Measurements from ENCODE around the gene SETBP1. TPM values are rescaled to one million over a fixed set of nuclear protein-coding genes. Genes with fewer than 3 reads are reported as not detected.
A peak's percentile ranks its signal among the peaks of the same experiment; 100 is the strongest.

SETBP1 gene
- total RNA-seq, 1 donor from 2014 or later: 83.3 TPM

GRCh38 chr18:44687421-44687820 lies 6.7 kb downstream of the SETBP1 start:
- Mint-ChIP-seq H3K9me3 (ENCODE audit: unreplicated experiment) (peaks cover 3% of the 10 kb centered on the region), H3K27ac (ENCODE audit: unreplicated experiment) (no peak overlapping the region), H3K4me3 (ENCODE audit: unreplicated experiment) (no peak overlapping the region), H3K4me1 (ENCODE audit: low read depth, unreplicated experiment) (peaks cover 39% of the 10 kb centered on the region), H3K27me3 (ENCODE audit: unreplicated experiment) (no peaks in the 10 kb centered on the region), H3K36me3 (ENCODE audit: unreplicated experiment) (no peaks in the 10 kb centered on the region)
- DNase-seq: no peak
- no peak for TF ChIP-seq CTCF (IDR thresholded peaks at IDR 0.05; ENCODE audit: partially characterized antibody, unreplicated experiment)

GRCh38 chr18:44689736-44690135 lies 9.0 kb downstream of the SETBP1 start:
- DNase-seq: no peak
- peak overlapping the region; percentile 20 for H3K27ac Mint-ChIP-seq (ENCODE audit: unreplicated experiment)

GRCh38 chr18:44691148-44691925 lies 10.6 kb downstream of the SETBP1 start:
- Mint-ChIP-seq H3K4me1 (ENCODE audit: low read depth, unreplicated experiment) (peaks cover 37% of the 10 kb centered on the region), H3K27me3 (ENCODE audit: unreplicated experiment) (no peaks in the 10 kb centered on the region), H3K36me3 (ENCODE audit: unreplicated experiment) (no peaks in the 10 kb centered on the region)

More at GRCh38 chr18:44689736-44690135, 9.0 kb downstream of the SETBP1 start:
- H3K9me3 Mint-ChIP-seq (ENCODE audit: unreplicated experiment): peaks cover 3% of the 10 kb centered on the region
- H3K4me1 Mint-ChIP-seq (ENCODE audit: low read depth, unreplicated experiment): peaks cover 39% of the 10 kb centered on the region
- H3K27me3 Mint-ChIP-seq (ENCODE audit: unreplicated experiment): no peaks in the 10 kb centered on the region
- H3K4me3 Mint-ChIP-seq (ENCODE audit: unreplicated experiment): peak overlapping the region; percentile 65
- no peaks in the 10 kb centered on the region for H3K36me3 Mint-ChIP-seq (ENCODE audit: unreplicated experiment)
- no peak for TF ChIP-seq CTCF (IDR thresholded peaks at IDR 0.05; ENCODE audit: partially characterized antibody, unreplicated experiment)

GRCh38 chr18:44693030-44693784 lies 12.5 kb downstream of the SETBP1 start:
- no peak overlapping the region for H3K4me3 Mint-ChIP-seq (ENCODE audit: unreplicated experiment)
- peaks cover 3% of the 10 kb centered on the region for H3K9me3 Mint-ChIP-seq (ENCODE audit: unreplicated experiment)
- no peak for DNase-seq
- H3K27ac Mint-ChIP-seq (ENCODE audit: unreplicated experiment): no peak overlapping the region
- no peak for TF ChIP-seq CTCF (IDR thresholded peaks at IDR 0.05; ENCODE audit: partially characterized antibody, unreplicated experiment)
- H3K4me1 Mint-ChIP-seq (ENCODE audit: low read depth, unreplicated experiment): peaks cover 39% of the 10 kb centered on the region
- H3K36me3 Mint-ChIP-seq (ENCODE audit: unreplicated experiment): no peaks in the 10 kb centered on the region
- H3K27me3 Mint-ChIP-seq (ENCODE audit: unreplicated experiment): no peaks in the 10 kb centered on the region

More at GRCh38 chr18:44691148-44691925, 10.6 kb downstream of the SETBP1 start:
- Mint-ChIP-seq H3K9me3 (ENCODE audit: unreplicated experiment) (peaks cover 3% of the 10 kb centered on the region), H3K27ac (ENCODE audit: unreplicated experiment) (peak overlapping the region; percentile 39), H3K4me3 (ENCODE audit: unreplicated experiment) (peak overlapping the region; percentile 16)
- no peak for TF ChIP-seq CTCF (IDR thresholded peaks at IDR 0.05; ENCODE audit: partially characterized antibody, unreplicated experiment)
- DNase-seq: no peak

GRCh38 chr18:44695503-44695902 lies 14.8 kb downstream of the SETBP1 start:
- no peak for TF ChIP-seq CTCF (IDR thresholded peaks at IDR 0.05; ENCODE audit: partially characterized antibody, unreplicated experiment)
- DNase-seq: no peak
- Mint-ChIP-seq H3K27ac (ENCODE audit: unreplicated experiment) (no peak overlapping the region), H3K36me3 (ENCODE audit: unreplicated experiment) (no peaks in the 10 kb centered on the region), H3K9me3 (ENCODE audit: unreplicated experiment) (no peaks in the 10 kb centered on the region), H3K4me3 (ENCODE audit: unreplicated experiment) (no peak overlapping the region), H3K4me1 (ENCODE audit: low read depth, unreplicated experiment) (peaks cover 39% of the 10 kb centered on the region), H3K27me3 (ENCODE audit: unreplicated experiment) (no peaks in the 10 kb centered on the region)

Data from glutamatergic neuron (in vitro differentiated cells).